CD4-positive, alpha-beta T cell treated with Interleukin-6 at 100 ng/mL for 8 hours (primary cell): ENCODE results near the gene TXNDC17.
"Not testable (repeated sequence)": the region's sequence is repeated elsewhere in the genome, so short reads cannot be mapped to it uniquely, and the experiment has no call there.

Experiments
- DNase-seq: peaks from one replicate; pipeline ENCODE4 v3.0.0-alpha.2; 2020; ENCODE audit warnings: mixed read lengths, low spot score

TXNDC17 gene

GRCh38 chr17:6637458-6637840, 3.4 kb upstream of the TXNDC17 start:
- DNase-seq = no peak

DNA sequence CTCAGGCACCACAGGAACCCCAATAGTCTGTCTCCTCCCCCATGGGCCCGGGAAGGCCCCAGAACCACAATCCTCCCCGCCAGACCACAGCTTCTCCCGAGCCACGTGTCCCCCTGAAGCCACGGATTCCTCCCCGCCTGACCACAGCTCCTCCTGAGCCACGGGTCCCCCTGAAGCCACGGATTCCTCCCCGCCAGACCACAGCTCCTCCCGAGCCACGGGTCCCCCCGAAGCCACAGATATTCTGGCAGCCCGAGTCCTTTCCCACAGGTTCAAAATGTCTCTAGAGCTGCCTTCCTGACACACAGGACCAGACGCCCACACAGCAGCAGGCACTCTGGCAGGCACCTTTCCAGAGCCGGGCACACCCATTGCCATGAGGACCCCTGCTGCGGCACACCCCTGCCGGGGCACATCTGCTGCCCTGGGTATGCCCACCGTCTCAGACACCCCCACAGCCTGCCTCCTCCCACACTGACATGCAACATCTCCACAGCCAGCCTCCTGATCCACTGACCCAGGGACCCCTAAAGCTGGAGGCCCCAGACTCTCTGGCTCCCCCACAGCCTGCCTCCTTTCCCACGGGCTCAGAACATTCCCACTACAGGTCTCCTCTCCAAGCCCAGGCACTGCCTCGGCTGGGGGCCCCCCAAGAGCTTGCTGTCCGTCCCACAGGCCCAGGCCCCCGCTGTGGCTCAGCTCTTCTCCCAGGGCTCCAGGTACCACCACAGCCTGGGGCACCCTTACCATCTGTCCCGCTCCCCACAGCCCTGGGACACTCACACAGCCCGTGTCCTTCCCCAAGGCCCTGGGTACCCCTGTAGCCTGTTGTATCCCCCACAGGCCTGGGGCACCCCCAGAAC, 2.6 kb upstream of the TXNDC17 start:
- no peak for DNase-seq

- DNase-seq = no peak
Measured at GRCh38 chr17:6639014-6639585, 1.8 kb upstream of the TXNDC17 start.

DNA sequence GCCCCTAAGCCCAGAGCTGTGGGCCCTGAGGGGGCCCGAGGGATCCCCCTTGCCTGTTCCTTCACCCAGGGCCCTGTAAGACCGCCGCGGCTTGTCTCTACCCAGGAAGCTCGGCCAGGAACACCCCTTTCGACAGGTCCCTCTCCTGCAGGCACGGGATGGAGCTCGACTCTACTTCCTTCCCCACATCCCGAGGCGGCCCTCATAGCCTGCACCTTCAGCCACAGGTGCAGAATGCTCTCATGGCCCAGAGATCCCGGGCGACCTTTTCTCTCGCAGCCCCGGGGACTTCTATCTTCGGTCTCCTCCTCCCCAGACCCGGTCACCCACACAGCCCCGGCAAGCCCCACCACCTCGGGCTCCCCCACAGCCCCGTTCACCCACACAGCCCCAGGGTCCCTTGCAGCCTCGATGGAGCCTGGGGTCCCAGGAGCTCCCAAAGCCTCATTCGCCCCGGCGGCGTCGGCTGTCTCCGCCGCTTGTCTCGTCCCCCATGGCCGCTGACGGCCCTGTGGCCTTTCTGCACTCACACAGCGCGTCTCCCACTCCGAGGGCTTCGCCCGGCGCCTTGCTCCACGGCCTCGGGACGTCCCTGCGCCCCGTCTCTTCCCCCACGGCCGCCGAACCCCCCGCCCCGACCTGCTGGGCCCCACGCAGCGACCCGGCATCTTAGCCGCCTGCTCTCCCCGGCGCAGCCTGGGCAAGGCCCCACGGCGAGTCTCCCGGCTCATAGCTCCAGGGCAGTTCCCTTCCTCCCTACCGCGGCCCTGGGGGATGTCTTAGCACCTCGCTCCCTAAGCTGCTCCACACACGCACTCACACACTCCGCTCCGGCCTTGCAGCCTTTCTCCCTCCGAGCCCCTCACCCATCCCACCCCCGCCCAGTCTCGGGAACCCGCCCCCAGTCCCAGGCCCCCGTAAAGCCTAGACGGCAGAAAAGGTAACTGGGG, 999 bp upstream of the TXNDC17 start:
- DNase-seq = no peak

DNA sequence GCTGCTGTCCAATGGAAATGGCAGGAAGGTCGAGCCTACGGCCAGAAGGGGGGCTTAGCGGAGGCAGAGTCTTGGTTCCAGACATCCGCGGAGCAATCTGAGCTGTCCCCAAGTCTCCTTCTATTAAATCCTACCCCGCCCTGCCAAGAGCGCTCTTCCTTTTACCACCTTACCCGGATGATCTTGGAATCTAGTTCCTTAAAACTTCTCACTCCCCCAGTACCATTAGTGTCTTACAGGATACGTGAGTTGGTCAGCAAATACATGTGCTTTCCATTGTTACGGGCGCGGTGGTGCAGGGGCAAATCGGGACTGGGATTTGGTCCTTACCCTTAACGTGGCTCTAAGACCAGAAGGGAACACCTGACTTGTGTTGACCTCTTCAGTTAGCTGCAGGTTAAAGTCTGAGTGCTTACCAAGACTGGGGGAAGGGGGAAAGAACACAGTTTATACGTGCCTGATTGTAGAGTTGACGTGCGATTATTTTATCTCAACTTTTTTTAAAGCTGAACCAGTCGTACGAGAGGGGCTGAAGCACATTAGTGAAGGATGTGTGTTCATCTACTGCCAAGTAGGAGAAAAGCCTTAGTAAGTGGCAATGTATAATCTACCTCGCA, 495 bp downstream of the TXNDC17 start:
- no peak for DNase-seq

GRCh38 chr17:6642592-6642991, 1.7 kb downstream of the TXNDC17 start:
- no peak for DNase-seq

- DNase-seq = no peak
Measured at GRCh38 chr17:6643451-6644125, 2.7 kb downstream of the TXNDC17 start.

DNA sequence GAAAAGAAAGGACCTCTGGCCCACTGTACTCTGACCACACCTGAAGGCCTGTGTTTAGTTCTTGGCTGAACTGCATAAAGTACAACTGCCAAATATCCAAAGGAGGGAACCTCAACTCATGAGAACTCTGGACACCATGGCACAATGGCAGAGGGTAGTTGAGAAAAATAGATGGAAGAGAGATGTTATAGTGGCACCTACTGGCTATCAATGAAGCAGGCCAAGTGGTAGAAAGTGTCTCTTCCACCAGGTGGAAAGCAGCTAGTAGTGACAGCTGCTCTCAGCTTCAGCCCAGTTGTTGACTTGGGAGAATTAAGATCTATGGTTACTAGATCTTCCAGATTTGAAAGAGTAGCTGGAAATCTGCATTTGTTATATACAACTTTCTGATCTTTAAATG, 7.3 kb downstream of the TXNDC17 start:
- DNase-seq = no peak

DNA sequence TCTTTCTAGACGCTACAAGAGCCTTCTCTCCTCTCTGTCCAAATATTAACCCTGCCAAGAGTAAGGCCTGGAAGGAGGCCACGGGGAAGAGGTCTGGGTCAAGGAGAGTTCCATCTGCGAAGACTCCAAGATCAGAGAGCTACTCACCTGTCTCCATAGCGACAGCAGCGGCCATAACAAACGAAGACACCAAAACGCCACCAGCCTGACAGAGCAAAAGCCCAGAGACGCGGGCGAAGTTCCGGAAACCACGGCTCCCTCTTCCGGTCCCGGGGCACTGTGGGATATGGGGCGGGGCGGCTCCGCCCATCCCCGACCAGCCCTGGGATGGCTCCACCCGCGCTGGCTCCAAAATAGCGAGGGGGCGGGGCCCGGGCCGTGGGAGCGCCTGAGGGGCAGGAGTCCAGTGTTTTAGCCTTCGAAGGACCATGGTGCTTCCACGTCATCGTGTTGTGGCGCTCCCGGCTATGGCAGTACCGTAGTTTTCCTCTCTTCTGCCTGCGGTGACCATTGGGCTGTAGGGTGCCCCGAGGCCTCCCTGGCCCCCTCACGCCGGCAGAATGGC, 10.6 kb downstream of the TXNDC17 start, which contains the start of the genes C17orf100 and MED31:
C17orf100 (plus strand) TSS at position 409 of the 565 bp plus-strand sequence; CDS start at position 561, 152 bp downstream.
MED31 (minus strand) TSS at position 252 of the 565 bp plus-strand sequence; CDS start at position 175, 77 bp downstream.
- DNase-seq = peak; percentile 93

GRCh38 chr17:6651919-6652452, 11.1 kb downstream of the TXNDC17 start:
- DNase-seq = peak; percentile 16

GRCh38 chr17:6654841-6655731, 14.2 kb downstream of the TXNDC17 start:
- DNase-seq = no peak

DNA sequence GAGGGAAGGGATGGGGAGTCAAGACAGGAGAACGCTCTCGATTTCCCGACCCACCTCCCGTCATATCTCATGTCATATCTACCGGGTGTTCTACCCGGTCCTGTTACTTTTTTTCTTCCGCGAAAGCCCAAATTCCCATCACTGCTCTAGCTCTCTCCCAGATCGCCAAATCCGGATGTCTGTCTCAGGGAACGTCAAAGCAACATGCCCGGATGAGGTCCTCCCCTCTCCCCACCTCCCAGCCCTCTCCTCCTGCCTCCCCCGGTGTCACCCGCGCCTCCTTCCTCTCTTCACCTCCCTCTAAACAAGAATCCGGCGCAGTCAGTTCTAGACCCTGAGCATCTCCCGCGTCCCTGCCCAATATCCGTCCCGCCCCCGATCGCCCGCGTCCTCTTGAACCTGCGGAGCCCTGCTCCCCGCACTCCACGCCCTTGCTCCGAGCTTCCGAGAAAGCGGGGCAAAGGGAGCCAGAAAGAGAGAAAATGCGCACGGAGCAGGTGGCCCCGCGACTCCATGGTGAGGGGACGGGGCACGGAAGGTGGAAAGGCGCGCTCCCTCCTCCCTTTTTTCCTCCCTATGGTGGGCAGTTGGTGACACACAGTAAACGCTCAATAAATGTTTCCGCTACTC, 15.0 kb downstream of the TXNDC17 start:
- DNase-seq = not testable (repeated sequence)

GRCh38 chr17:6656797-6657632, 16.2 kb downstream of the TXNDC17 start:
- peak; percentile 65 for DNase-seq

- no peak for DNase-seq
Measured at GRCh38 chr17:6657633-6658287, 16.9 kb downstream of the TXNDC17 start.

GRCh38 chr17:6658411-6658810, 17.6 kb downstream of the TXNDC17 start:
- DNase-seq = not testable (repeated sequence)

GRCh38 chr17:6660101-6660500, 19.2 kb downstream of the TXNDC17 start:
- no peak for DNase-seq

DNA sequence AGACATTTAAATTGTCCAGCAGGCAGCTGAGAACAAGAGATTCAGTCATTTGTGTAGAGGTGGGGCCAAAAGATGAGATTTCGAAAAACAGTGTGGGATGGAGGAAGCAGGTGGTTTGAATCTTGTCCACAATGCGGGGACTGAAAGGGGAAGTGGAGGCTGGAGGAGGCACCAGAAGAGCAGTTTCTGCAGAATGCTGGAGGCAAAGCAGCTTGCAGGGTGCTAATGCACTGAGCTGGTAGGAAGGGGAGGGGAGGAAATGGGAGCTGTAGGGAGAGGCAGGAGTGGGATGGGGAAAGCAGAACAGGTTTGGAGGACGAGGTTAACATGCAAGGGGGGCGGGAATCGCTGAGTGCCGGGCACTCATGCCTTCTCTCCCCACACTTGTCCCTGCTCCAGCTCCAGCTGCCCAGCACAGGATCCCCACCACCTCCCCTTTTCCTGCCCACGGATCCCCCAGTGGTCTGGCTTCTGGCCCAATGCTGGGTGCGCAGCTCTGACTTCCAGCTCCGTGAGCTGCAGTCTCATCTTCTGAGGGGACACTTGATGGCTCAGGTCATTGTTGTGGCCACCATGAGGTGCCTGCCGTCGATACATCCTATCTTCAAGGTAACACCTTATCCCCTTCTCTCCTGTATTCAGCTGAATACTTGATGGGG, 20.1 kb downstream of the TXNDC17 start:
- no peak for DNase-seq
